ENCODE data around the gene CARD6.

The CARD6 gene

DNA sequence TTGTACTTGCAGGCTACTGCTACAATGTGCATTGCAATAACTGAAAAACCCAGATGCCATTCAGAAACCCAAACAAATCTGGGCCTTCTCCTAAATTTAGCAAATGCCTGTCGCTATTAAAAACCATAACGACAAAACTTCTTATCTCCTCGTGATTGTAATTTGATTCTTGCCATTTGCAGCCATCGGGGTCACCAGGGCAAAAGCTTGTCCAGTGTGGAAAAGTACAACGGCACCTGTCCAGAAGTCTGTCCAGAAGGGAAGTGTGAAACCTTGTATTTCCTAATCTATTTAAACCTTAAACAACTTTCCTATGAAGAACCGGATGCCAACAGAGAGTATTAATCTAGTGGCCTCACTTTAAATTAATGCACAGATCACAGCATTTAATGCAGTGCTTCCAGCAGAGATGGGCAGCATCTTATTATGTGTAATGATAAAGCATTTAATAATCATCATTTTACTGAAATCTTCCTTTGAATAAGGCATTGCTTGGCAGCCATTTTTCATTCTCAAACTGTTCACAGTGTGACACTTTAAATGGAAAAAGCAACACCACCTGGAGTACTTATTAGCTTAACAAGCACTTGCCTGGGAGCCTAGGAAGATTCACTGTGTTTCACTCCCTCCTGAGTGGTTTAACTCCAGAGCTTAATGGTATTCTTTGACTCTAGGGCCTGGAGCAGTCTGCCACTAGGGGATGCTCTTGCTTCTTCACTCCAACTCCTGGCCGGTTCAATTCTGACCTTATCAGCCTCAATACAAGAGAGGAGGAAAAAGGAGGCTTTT is 63.2 kb downstream of the CARD6 start:
- no peaks in the 10 kb centered on the region for H3K36me3 ChIP-seq (ENCODE audit: insufficient read depth, low read length)
- DNase-seq, result peak; percentile 39
- no peak overlapping the region for H2AFZ ChIP-seq (ENCODE audit: low read depth, low read length)
- no peaks in the 10 kb centered on the region for H3K27me3 ChIP-seq (ENCODE audit: insufficient read depth, low read length, poor library complexity)
- TF ChIP-seq EZH2 (IDR thresholded peaks at IDR 0.05; ENCODE audit: borderline replicate concordance, low read depth, low read length, severe bottlenecking), result no peak
- TF ChIP-seq, protein P1, sequence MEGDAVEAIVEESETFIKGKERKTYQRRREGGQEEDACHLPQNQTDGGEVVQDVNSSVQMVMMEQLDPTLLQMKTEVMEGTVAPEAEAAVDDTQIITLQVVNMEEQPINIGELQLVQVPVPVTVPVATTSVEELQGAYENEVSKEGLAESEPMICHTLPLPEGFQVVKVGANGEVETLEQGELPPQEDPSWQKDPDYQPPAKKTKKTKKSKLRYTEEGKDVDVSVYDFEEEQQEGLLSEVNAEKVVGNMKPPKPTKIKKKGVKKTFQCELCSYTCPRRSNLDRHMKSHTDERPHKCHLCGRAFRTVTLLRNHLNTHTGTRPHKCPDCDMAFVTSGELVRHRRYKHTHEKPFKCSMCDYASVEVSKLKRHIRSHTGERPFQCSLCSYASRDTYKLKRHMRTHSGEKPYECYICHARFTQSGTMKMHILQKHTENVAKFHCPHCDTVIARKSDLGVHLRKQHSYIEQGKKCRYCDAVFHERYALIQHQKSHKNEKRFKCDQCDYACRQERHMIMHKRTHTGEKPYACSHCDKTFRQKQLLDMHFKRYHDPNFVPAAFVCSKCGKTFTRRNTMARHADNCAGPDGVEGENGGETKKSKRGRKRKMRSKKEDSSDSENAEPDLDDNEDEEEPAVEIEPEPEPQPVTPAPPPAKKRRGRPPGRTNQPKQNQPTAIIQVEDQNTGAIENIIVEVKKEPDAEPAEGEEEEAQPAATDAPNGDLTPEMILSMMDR (IDR thresholded peaks at IDR 0.05; ENCODE audit: borderline replicate concordance, extremely low read depth, low read length, poor library complexity, severe bottlenecking), result peak; percentile 79
- no peak overlapping the region for H3K4me3 ChIP-seq (ENCODE audit: low read depth in 1 of 2, low read length in 2 of 2)
- H3K4me2 ChIP-seq (ENCODE audit: insufficient read depth, low read length), result no peak overlapping the region
- no peak overlapping the region for H3K27ac ChIP-seq (ENCODE audit: low read length)
- no peaks in the 10 kb centered on the region for H3K9me3 ChIP-seq (ENCODE audit: insufficient read depth, low read length, severe bottlenecking)
- H3K79me2 ChIP-seq (ENCODE audit: insufficient read depth, low read length), result no peaks in the 10 kb centered on the region
- H3K4me1 ChIP-seq (ENCODE audit: insufficient read depth, low read length), result no peaks in the 10 kb centered on the region
- ATAC-seq (ENCODE audit: insufficient read depth, low read depth), result peak; percentile 79
- no peaks in the 10 kb centered on the region for H4K20me1 ChIP-seq (ENCODE audit: insufficient read depth, low read length)
- no peak overlapping the region for H3K9ac ChIP-seq (ENCODE audit: low read depth, low read length)

DNA sequence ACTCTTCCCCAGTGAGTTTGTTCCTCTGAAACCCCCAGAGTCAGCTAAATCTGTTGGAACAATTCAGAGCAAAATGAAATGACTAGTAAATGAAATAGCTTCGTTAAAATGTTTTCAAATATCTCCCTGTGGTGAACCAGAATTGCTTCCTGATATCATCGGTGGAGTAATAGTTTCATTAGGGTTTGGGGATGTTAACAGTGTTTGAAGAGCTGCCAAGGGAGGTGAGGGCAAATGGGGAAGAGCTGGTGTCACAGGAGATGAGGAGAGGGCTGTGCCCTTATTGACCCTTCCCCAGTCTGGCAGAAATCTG is 63.8 kb downstream of the CARD6 start:
- Histone ChIP-seq H3K36me3 (ENCODE audit: insufficient read depth, low read length) (no peaks in the 10 kb centered on the region), H3K79me2 (ENCODE audit: insufficient read depth, low read length) (no peaks in the 10 kb centered on the region), H3K27me3 (ENCODE audit: insufficient read depth, low read length, poor library complexity) (no peaks in the 10 kb centered on the region), H3K9ac (ENCODE audit: low read depth, low read length) (no peak overlapping the region), H3K9me3 (ENCODE audit: insufficient read depth, low read length, severe bottlenecking) (no peaks in the 10 kb centered on the region), H2AFZ (ENCODE audit: low read depth, low read length) (no peak overlapping the region), H3K4me2 (ENCODE audit: insufficient read depth, low read length) (no peak overlapping the region), H4K20me1 (ENCODE audit: insufficient read depth, low read length) (no peaks in the 10 kb centered on the region), H3K27ac (ENCODE audit: low read length) (no peak overlapping the region), H3K4me1 (ENCODE audit: insufficient read depth, low read length) (no peaks in the 10 kb centered on the region), H3K4me3 (ENCODE audit: low read depth in 1 of 2, low read length in 2 of 2) (no peak overlapping the region)
- DNase-seq (no peak), ATAC-seq (ENCODE audit: insufficient read depth, low read depth) (no peak)
- TF ChIP-seq, protein P1 (IDR thresholded peaks at IDR 0.05; ENCODE audit: borderline replicate concordance, extremely low read depth, low read length, poor library complexity, severe bottlenecking), result no peak
- TF ChIP-seq EZH2 (IDR thresholded peaks at IDR 0.05; ENCODE audit: borderline replicate concordance, low read depth, low read length, severe bottlenecking), result no peak

DNA sequence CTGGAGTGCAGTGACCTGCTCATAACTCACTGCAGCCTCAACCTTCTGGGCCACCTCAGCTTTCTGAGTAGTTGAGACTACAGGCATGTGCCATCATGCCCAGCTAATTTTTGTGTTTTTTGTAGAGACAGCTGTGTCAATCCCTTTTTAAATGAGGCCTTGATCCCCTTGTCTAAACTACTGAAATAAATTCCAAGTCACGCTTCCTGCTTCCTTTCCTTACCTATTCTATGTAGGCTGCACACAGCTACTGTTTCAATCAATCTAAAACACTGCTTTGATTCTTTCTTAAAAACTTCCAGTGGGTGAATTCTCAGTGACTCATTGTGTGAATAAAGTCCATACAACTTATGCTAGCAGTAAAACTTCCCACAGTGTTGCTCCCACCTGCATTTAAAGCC is 65.2 kb downstream of the CARD6 start:
- DNase-seq, result no peak
- Histone ChIP-seq H2AFZ (ENCODE audit: low read depth, low read length) (no peak overlapping the region), H3K9ac (ENCODE audit: low read depth, low read length) (no peak overlapping the region)

More for the DNA sequence above, 65.2 kb downstream of the CARD6 start:
- no peak overlapping the region for H3K27ac ChIP-seq (ENCODE audit: low read length)
- H3K36me3 ChIP-seq (ENCODE audit: insufficient read depth, low read length), result no peaks in the 10 kb centered on the region
- H4K20me1 ChIP-seq (ENCODE audit: insufficient read depth, low read length), result no peaks in the 10 kb centered on the region
- H3K79me2 ChIP-seq (ENCODE audit: insufficient read depth, low read length), result no peaks in the 10 kb centered on the region
- no peak for TF ChIP-seq EZH2 (IDR thresholded peaks at IDR 0.05; ENCODE audit: borderline replicate concordance, low read depth, low read length, severe bottlenecking)
- TF ChIP-seq, protein P1 (IDR thresholded peaks at IDR 0.05; ENCODE audit: borderline replicate concordance, extremely low read depth, low read length, poor library complexity, severe bottlenecking), result no peak
- H3K4me1 ChIP-seq (ENCODE audit: insufficient read depth, low read length), result no peaks in the 10 kb centered on the region
- no peak overlapping the region for H3K4me3 ChIP-seq (ENCODE audit: low read depth in 1 of 2, low read length in 2 of 2)
- H3K27me3 ChIP-seq (ENCODE audit: insufficient read depth, low read length, poor library complexity), result no peaks in the 10 kb centered on the region
- no peaks in the 10 kb centered on the region for H3K9me3 ChIP-seq (ENCODE audit: insufficient read depth, low read length, severe bottlenecking)
- no peak overlapping the region for H3K4me2 ChIP-seq (ENCODE audit: insufficient read depth, low read length)
- ATAC-seq (ENCODE audit: insufficient read depth, low read depth), result no peak
